Measurements from ENCODE around the gene ZNRF3. TPM values are rescaled to one million over a fixed set of nuclear protein-coding genes. Genes with fewer than 3 reads are reported as not detected.

Gene ZNRF3
- total RNA-seq, 4 donors from 2014 or later: 17.2 to 22.8 (median 19.5) TPM

DNA sequence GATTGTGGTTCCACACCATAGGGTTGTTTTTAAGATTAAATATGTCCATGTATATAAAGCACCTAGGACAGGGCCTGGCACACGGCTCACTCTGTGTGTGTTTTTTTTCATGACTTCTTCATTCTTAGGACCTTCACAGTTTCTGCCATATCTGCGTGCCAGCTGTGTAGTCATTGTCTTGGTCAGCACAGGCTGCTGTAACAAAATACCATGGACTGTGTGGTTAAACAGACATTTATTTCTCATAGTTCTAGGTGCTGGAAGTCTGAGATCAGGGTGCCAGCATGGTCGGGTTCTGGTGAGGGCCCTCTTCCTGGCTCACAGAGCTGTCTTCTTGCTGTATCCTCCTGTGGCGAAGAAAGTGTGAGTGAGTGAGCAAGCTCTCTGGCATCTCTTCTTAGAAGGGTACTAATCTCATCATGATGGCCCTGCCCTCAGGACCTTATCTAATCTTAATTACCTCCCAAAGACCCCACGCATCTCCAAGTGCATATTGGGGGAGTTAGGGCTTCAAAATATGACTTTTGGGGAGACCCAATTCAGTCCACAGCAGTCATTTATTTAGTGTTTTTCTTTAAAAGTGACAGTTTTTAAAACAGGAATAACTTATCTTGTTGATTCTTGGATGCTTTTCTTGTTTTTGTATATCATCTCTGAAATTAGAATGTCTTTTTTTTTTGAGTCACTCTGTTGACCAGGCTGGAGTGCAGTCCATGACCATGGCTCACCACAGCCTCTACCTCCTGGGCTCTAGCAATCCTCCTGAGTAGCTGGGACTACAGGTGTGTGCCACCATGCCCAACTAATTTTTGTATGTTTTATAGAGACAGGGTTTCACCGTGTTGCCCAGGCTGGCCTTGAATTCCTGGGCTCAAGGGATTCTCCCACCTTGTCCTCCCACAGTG is 70.9 kb downstream of the ZNRF3 start:
- no peak overlapping the region for H3K4me3 ChIP-seq (ENCODE audit: low read depth, poor library complexity, severe bottlenecking)
- intact Hi-C loops (cut with DNase I; ENCODE audit: low total_unique reads): no loop called here
- 90 to 94% methylated on average over 6 of the region's 6 CpGs for WGBS, 2 donors
- TF ChIP-seq, protein P1, sequence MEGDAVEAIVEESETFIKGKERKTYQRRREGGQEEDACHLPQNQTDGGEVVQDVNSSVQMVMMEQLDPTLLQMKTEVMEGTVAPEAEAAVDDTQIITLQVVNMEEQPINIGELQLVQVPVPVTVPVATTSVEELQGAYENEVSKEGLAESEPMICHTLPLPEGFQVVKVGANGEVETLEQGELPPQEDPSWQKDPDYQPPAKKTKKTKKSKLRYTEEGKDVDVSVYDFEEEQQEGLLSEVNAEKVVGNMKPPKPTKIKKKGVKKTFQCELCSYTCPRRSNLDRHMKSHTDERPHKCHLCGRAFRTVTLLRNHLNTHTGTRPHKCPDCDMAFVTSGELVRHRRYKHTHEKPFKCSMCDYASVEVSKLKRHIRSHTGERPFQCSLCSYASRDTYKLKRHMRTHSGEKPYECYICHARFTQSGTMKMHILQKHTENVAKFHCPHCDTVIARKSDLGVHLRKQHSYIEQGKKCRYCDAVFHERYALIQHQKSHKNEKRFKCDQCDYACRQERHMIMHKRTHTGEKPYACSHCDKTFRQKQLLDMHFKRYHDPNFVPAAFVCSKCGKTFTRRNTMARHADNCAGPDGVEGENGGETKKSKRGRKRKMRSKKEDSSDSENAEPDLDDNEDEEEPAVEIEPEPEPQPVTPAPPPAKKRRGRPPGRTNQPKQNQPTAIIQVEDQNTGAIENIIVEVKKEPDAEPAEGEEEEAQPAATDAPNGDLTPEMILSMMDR (IDR thresholded peaks at IDR 0.05): no peak
- TF ChIP-seq POLR2A (IDR thresholded peaks at IDR 0.05): no peak
- DNase-seq (ENCODE audit: low spot score in 2 of 2): peak in 1 of 2 donors; percentile 8

DNA sequence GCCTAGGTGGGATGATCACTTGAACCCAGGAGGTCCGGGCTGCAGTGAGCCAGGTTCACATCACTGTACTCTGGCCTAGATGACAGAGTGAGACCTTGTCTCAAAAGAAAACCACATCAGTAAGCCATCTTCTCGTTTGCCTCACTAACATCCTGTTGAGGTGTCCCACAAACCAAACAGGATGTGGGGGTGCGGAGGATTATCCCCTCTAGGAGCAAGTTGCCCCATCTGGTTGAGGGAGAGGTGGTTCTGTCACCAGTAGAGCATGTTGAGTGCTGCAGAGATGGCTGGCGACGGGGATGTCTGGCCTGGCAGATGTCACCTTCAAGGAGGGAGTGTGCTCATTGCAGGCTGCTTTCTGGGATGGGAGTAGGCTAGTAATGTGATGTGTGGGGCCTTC is 72.4 kb downstream of the ZNRF3 start:
- intact Hi-C loops (cut with DNase I; ENCODE audit: low total_unique reads): no loop called here
- TF ChIP-seq, protein P1 (IDR thresholded peaks at IDR 0.05): no peak
- TF ChIP-seq POLR2A (IDR thresholded peaks at IDR 0.05): no peak
- 83 to 89% methylated on average over 5 of the region's 5 CpGs for WGBS, 2 donors
- DNase-seq (ENCODE audit: low spot score in 2 of 2): peak in 1 of 2 donors; percentile 70
- no peak overlapping the region for H3K4me3 ChIP-seq (ENCODE audit: low read depth, poor library complexity, severe bottlenecking)

DNA sequence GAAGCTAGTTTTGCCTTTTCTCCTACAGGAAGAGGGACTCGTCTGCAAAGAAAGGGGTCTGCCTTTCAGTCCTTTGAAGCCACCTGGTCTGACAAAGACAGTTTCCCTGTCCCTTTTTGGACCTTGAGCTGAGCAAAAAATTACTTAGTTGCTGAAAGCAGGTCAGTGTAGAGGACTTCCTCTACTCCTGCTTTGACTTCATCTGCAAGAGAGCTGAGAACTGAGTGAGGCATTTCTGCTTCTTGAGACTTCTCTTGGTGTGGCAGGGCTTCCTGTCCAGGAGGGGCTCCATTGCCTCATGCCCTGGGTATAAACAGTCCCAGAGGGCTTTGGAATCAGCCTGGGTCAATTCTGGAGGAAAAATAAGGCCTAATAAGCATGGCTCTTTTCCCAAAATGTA is 73.1 kb downstream of the ZNRF3 start:
- no peak overlapping the region for H3K4me3 ChIP-seq (ENCODE audit: low read depth, poor library complexity, severe bottlenecking)
- DNase-seq (ENCODE audit: low spot score in 2 of 2): peak in 1 of 2 donors; percentile 23
- TF ChIP-seq, protein P1 (IDR thresholded peaks at IDR 0.05): no peak
- no peak for TF ChIP-seq POLR2A (IDR thresholded peaks at IDR 0.05)
- 88 to 89% methylated on average over 1 of the region's 1 CpG for WGBS, 2 donors
- intact Hi-C loops (cut with DNase I; ENCODE audit: low total_unique reads): no loop called here

DNA sequence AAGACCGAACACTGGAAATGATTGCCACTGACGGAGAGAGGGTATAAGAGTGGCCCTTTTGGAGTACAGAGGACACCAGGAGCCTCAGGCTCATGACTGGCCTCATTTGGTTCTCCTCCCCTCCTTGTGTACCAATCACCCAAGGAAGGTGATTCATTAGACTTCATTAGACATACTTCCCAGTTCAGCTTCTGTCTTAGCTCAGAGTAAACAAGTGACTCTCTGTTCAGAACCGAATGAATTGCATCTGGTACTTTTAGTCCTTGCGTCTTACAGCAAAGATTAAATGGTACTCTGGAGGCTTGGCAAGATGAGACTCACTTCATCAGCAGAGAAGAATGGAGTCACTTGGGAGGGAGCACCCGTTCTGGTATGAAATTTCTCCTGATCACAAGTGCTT is 75.2 kb downstream of the ZNRF3 start:
- intact Hi-C loops (cut with DNase I; ENCODE audit: low total_unique reads): no loop called here
- H3K4me3 ChIP-seq (ENCODE audit: low read depth, poor library complexity, severe bottlenecking): no peak overlapping the region
- no peak for TF ChIP-seq POLR2A (IDR thresholded peaks at IDR 0.05)
- TF ChIP-seq, protein P1 (IDR thresholded peaks at IDR 0.05): no peak
- peak in 1 of 2 donors; percentile 28 for DNase-seq (ENCODE audit: low spot score in 2 of 2)
- WGBS, 2 donors: 62 to 74% methylated on average over 5 of the region's 5 CpGs

DNA sequence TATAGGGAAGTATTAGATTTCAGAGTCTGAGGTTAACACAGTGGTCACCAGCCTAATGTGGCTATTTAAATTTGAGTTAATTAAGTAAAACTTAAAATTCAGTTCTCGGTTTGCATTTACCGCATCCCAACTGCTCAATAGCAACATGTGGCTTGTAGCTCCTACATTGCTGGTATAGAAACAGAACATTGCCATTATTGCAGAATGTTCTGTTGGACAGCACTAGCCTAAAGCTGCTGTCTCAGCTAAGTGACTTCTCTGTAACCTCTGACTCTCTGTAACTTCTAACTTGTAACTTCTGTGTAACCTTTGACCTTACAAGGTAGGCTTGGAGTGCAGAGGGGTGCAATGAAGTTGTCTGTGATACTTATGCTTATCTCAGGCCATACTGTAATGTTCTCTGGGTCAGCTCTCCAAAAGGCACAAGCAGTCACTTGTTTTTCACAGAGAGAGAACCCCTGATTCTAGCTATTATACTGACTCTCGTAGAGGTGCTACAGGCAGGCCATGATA is 78.7 kb downstream of the ZNRF3 start:
- no peak for TF ChIP-seq POLR2A (IDR thresholded peaks at IDR 0.05)
- TF ChIP-seq, protein P1 (IDR thresholded peaks at IDR 0.05): no peak
- DNase-seq (ENCODE audit: low spot score in 2 of 2): no peak
- intact Hi-C loops (cut with DNase I; ENCODE audit: low total_unique reads): no loop called here
- no peak overlapping the region for H3K4me3 ChIP-seq (ENCODE audit: low read depth, poor library complexity, severe bottlenecking)
- 90 to 95% methylated on average over 3 of the region's 3 CpGs for WGBS, 2 donors
